GM12801 (cell line): Measurements from ENCODE around the gene USE1.

ENCODE experiments used
- CTCF ChIP-seq: IDR thresholded peaks from one replicate; pipeline ENCODE4 v1.5.1; 2011; ENCODE audit warnings: control low read depth; ENCODE audit not compliant: insufficient read length; ENCODE audit errors: extremely low read depth

The USE1 gene

GRCh38 chr19:17245535-17245984, 30.4 kb downstream of the USE1 start, which contains the start of gene NR2F6:
Gene NR2F6, minus strand, starts transcription at chr19:17245919. Its CDS starts 699 bp downstream, at chr19:17245220.
- no peak for TF ChIP-seq CTCF

GRCh38 chr19:17246681-17247425, 31.7 kb downstream of the USE1 start:
- TF ChIP-seq CTCF, result no peak

- no peak for TF ChIP-seq CTCF
Observed at GRCh38 chr19:17248011-17248776, 33.0 kb downstream of the USE1 start.

DNA sequence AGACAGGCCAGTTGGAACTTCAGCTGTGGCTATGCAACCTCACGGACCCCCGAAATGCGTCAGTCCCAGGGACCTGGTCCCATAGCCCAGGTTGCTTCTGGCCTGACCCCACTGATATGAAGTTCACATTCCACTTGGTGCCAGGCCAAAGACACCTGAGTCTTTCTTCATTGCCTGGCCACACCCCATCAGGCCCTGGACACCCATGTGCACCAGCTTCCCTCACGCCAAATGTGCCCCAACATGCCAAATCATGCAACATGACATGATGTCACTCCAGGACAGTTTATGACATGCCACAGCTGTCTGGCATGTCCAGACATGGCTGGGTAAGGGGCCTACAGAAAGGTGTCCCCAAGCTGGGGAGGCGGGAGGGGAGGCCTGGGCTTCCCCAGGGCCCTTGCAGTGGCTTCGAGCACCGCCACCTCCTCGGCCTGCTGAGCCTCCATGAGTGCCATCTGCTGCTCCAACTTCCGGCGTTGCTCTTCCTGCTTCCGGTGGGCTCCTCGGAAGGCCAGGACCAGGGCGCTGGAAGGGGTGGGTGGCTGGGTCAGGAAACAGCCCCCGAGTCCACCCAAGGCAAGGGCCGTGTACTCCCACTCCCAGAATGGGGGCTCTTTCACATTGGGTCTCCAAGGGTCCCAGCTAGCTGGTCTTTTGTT, 34.9 kb downstream of the USE1 start:
- no peak for TF ChIP-seq CTCF

DNA sequence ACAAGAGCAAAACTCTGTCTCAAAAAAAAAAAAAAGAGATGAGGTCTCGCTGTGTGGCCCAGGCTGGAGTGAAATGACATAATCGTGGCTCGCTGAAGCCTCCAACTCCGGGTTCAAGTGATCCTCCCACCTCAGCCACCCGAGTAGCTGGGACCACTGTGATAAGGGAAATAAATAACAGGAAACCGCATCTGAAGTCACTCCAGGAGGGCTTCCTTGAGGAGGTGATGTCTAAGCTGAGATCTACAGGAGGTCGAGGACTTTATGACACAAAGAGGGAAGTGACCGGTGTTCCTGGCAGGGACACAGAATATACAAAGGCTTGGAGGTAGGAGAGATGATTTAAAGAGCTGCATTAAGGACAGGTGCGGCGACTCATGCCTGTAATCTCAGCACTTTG, 39.5 kb downstream of the USE1 start:
- no peak for TF ChIP-seq CTCF

GRCh38 chr19:17255150-17255621, 40.0 kb downstream of the USE1 start:
- no peak for TF ChIP-seq CTCF

GRCh38 chr19:17256130-17256529, 41.0 kb downstream of the USE1 start:
- no peak for TF ChIP-seq CTCF
